Embryonic facial prominence (tissue), 1 donor: ENCODE data around the gene IDH3B.

Experiments used
- DNase-seq: peaks from one replicate; pipeline ENCODE4 v3.0.0-alpha.2; 2016; ENCODE audit errors: extremely low spot score

Gene IDH3B

DNA sequence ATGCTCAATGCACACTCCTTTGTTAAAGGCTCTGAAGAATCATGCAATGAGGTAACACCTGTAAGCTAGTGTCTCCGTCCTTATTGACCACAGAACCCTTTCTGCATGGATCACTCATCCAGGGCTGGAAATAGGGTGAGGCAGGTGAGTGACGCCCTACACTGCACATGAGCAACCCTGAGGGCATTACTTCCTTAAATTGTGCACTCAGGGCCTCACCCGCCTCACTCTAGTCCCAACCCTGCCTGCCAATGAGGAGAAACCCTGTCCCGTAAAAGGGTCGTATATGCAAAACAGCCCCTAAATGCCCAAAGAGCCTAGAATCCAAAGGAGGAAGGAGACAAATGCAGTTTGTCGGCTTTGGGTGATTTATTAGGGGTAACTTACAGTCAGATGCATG, 45.2 kb downstream of the IDH3B start:
- DNase-seq, result no peak

DNA sequence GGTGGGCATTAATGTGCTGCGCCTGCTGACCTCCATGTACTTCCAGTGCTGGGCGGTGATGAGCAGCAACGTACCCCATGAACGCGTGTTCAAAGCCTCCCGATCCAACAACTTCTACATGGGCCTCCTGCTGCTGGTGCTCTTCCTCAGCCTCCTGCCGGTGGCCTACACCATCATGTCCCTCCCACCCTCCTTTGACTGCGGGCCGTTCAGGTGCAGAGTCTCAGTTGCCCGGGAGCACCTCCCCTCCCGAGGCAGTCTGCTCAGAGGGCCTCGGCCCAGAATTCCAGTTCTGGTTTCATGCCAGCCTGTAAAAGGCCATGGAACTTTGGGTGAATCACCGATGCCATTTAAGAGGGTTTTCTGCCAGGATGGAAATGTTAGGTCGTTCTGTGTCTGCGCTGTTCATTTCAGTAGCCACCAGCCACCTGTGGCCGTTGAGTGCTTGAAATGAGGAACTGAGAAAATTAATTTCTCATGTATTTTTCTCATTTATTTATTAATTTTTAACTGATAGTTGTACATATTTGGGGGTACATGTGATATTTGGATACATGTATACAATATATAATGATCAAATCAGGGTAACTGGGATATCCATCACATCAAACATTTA, 46.8 kb downstream of the IDH3B start:
- DNase-seq, result no peak

DNA sequence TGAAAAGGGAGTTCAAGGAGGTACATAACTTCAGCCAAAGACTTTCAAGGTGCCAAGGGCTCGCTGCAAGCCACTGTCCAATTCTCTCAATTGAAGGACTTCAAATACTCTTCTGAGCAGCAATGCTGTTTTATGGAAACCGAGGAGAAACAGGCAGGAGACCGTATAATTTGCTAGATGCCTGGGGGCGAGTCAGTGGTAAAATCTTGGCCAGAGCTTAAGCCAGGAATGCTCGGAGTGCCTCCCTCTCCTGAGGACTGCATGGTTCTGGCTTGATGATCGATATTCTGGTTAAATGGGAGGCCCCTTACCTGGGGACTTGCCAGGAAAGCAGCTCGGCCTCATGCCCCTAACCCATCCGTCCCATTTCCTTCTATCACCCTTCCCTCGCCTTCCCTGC, 47.4 kb downstream of the IDH3B start:
- no peak for DNase-seq

DNA sequence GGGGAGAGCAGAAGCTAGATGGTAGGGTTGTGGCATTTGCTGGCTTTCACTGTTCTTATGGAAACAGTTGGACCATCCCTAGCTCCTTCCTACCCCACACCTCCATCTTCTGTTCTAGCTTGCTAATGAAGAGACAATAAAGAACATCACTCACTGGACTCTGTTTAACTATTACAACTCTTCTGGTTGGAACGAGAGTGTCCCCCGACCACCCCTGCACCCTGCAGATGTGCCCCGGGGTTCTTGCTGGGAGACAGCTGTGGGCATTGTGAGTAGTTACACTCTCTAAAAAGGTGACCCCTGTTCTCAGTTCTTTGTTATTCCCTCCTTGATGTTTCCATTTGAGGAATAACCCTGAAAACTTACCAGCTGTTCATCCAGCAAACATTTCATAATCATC, 51.9 kb downstream of the IDH3B start:
- DNase-seq, result no peak

DNA sequence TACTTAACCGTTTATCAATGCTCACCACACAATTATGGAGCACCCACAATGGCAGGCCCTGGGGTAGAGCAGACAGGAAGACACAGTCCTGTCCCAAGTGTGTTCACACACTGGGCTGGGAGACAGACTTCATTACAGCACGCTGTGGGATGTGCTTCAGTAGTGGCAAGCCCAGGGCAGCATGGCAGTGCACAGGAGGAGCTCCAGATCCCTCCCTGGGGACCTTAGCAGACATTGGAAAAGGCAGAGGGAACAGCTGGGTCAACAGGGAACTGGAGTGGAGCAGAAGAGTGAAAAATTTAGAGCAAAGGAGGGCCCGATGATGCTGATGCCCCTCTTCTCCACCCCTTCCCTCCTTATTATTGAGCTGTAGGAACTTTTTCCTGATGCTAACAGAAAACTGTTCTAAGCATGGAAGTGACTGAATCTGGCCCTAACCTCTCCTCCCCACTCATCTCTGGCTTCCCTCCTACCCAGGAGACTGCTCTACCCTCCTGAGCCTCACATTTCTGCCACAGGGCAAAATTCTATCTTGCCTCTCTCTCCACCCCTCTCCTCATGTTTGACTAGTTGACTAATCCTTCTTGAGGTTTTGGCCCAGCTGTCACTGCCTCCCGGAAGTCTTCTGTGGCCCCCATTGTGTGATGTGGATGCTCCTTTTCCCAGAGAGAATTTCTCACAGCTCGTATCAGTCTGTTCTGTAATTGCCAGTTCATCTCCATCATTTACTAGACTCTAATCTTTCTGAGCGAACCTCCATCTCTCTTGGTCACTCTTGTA, 52.9 kb downstream of the IDH3B start:
- peak; percentile 3 for DNase-seq

DNA sequence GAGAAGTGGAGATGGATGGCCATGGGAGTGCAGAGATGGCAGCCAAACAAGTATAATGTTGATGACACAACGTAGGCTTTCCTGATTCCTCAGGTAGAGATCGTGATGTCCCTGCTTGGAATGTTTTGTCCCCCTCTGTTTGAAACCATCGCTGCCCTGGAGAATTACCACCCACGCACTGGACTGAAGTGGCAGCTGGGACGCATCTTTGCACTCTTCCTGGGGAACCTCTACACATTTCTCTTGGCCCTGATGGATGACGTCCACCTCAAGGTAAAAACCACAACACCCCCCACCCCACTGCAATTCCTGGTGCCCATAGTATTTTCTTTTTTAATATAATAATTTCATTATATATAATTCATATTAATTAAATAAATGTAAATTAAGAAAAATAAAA, 53.7 kb downstream of the IDH3B start:
- no peak for DNase-seq
